HG02678 (cell line): ENCODE data around the gene ALK.

Experiments used
- ATAC-seq: cut with Tn5 transposase; IDR thresholded peaks from one replicate; pipeline ENCODE4 v1.9.1; 2021; ENCODE audit warnings: mild to moderate bottlenecking, moderate library complexity; ENCODE audit not compliant: unreplicated experiment

ALK gene

DNA sequence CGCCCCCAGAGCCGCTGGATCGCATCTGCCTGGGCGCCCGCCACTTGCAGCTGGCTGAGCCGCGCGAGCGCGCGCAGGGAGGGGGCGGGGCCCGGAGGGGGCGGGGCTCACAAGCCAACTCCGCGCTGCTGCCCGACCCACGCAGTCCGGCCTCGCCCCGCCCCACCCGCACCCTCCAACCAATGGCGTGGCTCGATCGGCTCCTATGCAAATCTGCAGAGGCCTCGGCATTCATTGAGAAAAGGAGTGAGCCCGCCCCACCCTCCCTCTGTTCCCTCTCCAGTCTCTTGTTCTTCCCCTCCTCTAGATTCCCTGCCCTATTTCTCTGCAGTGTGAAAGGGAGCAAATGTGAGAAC is at the start of gene ALK:
ALK (minus strand) TSS at position 27 of the 356 bp plus-strand sequence. CDS start 927 bp downstream, outside the sequence.
- ATAC-seq: no peak

DNA sequence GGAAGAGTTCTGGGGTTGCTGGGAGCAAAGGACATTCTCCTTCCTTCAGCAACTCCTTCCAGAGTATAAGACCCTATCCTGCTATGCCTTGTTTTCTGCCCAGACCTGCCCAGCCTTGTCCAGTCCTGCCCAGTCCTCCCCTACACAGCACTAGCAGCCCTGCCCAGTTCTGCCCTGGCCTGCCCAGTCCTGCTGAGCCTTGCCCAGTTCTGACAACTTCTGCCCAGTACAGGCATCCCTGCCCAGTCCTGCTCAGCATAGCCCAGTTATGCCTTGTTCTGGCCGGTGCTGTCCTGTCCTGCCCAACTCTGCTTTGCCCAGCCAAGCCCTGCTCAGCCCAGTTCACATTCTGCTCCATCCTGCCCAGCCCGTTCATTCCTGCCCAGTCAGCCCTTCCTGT is 44.9 kb upstream of the ALK start:
- ATAC-seq: no peak

GRCh38 chr2:29963972-29964570 is 42.7 kb upstream of the ALK start:
- ATAC-seq: no peak

GRCh38 chr2:29962922-29963321 is 41.5 kb upstream of the ALK start:
- ATAC-seq: no peak

GRCh38 chr2:29954316-29954715 is 32.9 kb upstream of the ALK start:
- ATAC-seq: no peak

DNA sequence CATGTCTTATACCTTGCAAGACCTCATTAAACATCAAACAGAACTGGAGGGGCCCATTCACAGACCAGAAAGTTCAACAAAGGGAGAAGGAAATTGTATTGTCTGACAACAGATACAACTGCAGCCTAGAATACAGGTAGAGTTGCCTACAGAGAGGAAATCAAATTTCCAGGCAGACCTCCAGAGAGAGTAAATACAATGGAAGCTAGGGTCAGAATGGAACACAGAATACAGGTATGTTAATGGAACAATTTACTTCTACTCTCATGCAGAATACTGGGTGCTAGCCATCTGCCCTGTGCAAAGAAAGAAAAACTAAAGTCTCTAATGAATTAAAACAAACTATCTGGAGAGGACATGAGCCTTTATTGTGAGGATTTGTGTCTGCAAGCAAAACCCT is 31.6 kb upstream of the ALK start:
- no peak for ATAC-seq

DNA sequence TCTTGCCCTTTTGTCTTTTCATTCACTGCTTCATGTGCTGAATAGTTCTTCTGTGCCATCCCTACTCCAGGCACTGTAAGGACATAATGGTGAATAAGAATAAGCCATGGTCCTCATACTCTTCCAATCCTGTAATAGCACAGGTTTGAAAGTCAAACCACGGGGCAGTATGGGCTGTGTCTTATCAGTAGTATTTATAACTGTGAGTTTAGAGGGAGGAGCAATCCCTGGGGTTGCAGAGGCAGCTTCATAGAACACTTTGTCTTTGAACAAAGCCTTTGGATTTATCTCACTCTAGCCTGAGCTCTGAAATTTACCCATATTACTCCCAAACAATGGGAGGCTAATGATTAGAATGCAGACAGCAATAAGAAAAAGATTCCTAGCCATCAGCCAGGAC is 30.2 kb upstream of the ALK start:
- no peak for ATAC-seq

GRCh38 chr2:29950481-29950880 is 29.1 kb upstream of the ALK start:
- ATAC-seq: no peak

GRCh38 chr2:29949042-29949441 is 27.7 kb upstream of the ALK start:
- no peak for ATAC-seq

DNA sequence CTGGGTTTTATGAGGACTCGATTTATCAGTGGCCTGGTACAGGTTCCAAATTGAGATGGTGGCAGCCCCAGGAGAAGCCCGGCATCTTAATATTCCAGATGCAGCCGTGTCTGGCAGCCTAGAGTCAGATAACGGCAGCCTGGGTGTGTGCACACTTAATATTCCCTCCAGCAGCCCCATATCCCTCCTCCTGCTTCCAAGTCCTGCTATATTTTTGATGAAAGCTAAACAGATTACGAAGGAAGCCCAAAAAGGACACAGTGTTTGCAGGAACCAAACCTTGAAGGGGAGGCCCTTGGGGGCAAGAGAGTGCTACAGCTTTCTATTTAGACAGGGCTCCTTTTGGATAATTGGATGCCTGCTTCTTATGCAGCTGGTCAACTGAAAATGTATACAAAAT is 25.1 kb upstream of the ALK start:
- no peak for ATAC-seq

- no peak for ATAC-seq
Measured at GRCh38 chr2:29942711-29943110, 21.3 kb upstream of the ALK start.

DNA sequence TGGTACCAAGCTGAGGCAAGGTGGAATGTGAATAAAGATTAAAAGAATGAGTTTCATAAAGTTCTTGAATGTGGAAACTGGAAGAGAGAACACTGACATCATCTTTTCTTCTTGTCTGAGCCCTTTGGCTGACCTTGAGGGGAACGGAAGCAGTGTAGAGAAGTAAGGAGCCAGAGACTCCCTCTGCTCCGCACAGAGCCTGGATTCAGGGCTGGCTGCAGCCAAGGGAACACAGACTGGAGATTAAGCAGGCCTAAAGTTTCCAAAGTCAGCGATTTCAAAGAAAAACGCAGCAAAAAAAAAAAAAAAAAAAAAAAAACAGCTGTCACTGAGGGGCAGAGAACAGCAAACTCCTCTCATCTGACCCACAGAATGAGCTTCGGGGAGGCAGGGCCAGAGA is 19.3 kb upstream of the ALK start:
- no peak for ATAC-seq

GRCh38 chr2:29936020-29936419 is 14.6 kb upstream of the ALK start:
- no peak for ATAC-seq

- no peak for ATAC-seq
Measured at GRCh38 chr2:29931818-29932217, 10.4 kb upstream of the ALK start.

DNA sequence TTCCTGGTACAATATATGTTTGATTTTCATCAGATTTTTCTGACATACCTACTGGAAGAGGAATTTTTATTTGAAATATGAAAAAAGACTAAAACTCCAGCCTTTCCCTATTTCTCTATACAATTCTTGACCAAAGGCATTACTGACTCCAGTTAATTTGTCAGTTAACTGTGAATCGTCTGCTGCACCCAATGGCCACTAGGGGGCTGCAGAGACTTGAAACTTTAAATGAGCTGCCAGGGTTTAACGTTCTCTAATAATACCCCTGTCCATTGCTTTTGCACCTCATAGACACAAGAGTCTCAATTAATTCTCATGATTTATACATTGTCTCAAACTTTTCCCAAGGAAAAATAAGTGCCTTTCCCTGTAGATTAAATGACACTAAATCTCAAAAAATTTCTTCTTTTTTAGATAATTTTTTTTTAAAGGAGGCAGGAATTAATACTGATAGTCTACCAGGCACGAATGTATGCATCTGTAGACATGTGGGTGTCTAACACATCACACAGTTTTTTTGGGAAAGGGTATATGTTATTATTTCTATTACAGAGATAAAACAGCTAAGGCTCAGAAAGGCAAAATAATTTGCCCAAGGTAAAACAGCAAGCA is 1.8 kb upstream of the ALK start:
- ATAC-seq: no peak

DNA sequence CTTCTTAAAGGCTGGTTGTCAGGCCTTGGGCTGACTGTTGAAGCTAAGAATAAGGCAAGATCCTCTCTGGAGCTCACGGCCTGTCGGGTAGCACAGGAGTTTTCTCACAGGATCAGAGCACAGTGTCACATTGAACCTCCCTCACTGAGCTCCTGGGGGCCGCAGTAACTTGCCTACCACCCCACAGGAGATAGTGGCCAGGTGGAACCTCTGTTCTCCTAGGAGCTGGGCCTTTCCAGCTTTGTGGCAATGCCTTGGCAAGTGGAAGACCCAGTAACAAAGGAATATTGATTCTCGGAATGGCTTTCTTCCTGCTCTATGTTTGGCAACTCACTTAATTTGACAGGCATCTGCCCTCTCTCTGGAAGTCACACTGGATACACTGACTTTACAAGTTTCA is 1.2 kb upstream of the ALK start:
- no peak for ATAC-seq

DNA sequence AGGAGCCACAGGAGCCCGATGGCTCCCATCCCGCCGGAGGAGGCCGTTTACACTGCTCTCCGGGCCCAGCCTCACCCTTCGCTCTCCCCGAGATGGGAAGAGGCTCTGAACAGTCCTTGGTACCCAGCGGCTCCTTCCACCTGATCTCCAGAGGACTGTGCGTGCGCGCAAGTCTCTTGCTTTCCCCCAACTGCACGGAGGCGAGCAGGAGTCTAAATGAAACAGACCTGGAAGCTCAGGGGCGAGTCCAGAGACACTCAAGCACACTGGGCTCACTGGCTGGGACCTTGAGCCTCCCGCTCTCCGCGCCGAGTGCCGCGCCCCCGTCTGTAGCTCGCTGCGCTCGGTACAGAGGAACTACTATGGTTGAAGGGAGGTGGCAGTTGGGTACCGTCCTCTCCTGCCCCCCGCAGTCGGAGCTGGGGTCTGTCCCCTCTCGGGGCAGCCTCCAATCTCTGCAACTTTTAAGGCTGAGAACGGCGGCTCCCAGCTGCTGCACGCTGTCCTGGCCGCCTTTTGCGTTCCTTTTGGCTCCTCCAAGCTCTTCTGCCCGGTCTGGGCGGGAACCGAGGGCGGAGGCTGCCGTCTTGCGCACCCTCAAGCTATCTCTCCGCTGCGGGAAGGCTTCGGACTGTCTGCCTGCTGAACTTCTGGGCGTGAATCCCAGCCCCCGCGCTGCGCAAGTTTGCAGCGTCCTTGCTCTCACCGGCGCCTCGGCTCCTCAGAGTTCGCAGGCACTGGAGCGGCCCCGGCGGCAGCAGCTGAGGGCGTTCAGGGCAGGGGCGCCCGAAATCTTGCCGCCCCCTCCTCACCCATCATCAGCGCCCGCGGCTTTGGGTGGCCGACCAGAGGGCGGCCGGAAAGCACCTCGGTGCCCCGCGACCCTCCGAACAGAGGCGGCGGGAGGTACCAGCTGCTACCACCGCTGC is 491 bp downstream of the ALK start:
- no peak for ATAC-seq

- ATAC-seq: no peak
Measured at GRCh38 chr2:29920130-29920577, 1.2 kb downstream of the ALK start.

DNA sequence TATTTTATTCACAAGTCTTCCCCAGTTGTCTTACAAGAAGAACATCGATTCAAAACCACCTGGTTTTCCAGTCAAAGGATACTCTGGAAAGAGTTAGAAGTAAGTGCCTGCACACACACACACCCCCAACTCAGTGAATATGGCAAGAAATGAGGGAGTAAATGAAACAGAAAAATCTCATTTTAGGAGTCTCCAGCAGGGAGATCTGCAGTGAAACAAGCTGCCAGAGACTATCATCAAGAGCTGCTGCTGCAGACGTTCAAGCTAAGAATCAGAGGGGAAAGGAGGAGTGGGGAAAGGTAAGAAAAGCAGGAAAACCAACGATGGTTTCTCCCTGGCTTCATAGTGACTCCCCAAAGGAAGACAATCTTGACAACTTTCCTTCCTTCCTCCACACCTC is 2.4 kb downstream of the ALK start:
- ATAC-seq: no peak

DNA sequence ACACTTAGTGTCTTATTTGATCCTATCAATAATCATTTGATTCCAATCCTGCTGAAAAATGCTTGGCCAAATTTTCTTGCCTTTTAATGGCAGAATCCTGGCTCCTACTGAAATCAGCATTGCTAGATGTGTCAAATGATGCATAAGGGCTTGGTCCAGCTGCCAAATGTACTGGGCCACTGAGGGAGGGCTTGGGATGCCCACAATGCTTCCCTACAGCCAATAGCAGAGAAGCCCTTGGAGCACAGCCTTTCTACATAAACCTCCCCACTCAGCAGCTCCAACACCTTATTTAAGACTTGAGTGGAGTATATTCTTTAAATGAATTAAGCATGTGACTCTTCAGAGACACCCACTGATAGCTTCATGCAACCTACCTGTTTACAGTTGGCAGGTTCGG is 3.6 kb downstream of the ALK start:
- no peak for ATAC-seq

GRCh38 chr2:29916571-29916970 is 4.8 kb downstream of the ALK start:
- ATAC-seq: no peak

- ATAC-seq: no peak
Measured at GRCh38 chr2:29910960-29911359, 10.4 kb downstream of the ALK start.
